Body of pancreas (tissue), 4 donors: Measurements from ENCODE around the gene ZFP3.
"Not testable (repeated sequence)": the region's sequence is repeated elsewhere in the genome, so short reads cannot be mapped to it uniquely, and the experiment has no call there.

Experiments
- POLR2A ChIP-seq, 3 donors: fragments of 450-650 bp; IDR thresholded peaks; one replicate each; pipeline ENCODE4 v1.6.1; 2016; ENCODE audit warnings: antibody characterized with exemption in 3 of 3, mild to moderate bottlenecking in 2 of 3
- TF ChIP-seq, protein P1 (sequence below), 7 experiments: fragments of 450-650 bp in 4 of 7; fragments of 200-600 bp in 3 of 7; sonication (generic) in 3 of 7; IDR thresholded peaks; one replicate each; pipeline ENCODE4 v1.5.1; 2016 to 2019; ENCODE audit warnings: antibody characterized with exemption in 7 of 7

DNA sequence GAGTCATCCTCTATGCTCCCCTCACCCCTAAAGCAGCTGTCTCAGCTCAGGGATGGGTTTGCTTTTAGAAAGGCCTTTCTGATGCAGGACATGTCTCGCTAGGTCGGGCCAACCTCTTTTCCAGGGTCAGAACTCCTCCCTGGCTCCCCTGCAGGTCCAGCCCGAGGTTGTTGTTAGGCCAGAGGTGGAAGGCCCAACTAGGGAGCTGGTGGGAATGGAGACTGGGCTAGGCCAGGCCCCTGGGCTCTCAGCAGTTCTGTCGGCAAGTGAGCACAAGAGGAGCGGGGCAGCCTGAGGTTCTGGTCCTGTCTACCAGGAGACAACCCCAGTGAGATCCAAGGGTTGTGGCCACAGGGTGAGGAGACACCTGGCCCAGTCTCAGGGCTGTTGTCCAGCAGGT, 52.4 kb downstream of the ZFP3 start:
- TF ChIP-seq POLR2A (IDR thresholded peaks at IDR 0.05) = not testable (repeated sequence)
- TF ChIP-seq, protein P1, sequence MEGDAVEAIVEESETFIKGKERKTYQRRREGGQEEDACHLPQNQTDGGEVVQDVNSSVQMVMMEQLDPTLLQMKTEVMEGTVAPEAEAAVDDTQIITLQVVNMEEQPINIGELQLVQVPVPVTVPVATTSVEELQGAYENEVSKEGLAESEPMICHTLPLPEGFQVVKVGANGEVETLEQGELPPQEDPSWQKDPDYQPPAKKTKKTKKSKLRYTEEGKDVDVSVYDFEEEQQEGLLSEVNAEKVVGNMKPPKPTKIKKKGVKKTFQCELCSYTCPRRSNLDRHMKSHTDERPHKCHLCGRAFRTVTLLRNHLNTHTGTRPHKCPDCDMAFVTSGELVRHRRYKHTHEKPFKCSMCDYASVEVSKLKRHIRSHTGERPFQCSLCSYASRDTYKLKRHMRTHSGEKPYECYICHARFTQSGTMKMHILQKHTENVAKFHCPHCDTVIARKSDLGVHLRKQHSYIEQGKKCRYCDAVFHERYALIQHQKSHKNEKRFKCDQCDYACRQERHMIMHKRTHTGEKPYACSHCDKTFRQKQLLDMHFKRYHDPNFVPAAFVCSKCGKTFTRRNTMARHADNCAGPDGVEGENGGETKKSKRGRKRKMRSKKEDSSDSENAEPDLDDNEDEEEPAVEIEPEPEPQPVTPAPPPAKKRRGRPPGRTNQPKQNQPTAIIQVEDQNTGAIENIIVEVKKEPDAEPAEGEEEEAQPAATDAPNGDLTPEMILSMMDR (IDR thresholded peaks at IDR 0.05) = not testable (repeated sequence)
